GM18867 (cell line): ENCODE measurements around the gene MEGF9.

Experiments
- ATAC-seq: cut with Tn5 transposase; IDR thresholded peaks from one replicate; pipeline ENCODE4 v1.9.1; 2021; ENCODE audit warnings: mild to moderate bottlenecking, moderate library complexity; ENCODE audit not compliant: unreplicated experiment

Gene MEGF9

DNA sequence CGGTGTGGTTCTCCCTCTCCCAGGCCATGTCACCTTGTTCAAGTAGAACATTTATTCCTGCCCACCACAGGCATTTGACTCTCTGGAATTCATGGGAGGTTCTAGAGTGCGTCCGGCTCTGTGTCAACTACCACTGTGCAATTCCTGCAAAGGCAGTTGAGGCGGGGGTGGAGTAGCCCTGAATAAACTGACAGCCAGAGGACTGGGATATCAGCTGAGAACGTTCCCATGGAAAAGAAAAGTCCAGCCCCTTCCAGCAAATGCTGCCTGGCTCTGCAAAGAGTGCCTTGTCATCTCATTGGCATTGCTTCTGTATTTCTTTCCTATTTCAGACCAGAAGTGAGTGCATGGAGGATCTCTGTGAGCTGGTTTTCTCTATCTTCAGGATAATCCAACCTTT, 18.9 kb upstream of the MEGF9 start:
- ATAC-seq: no peak

DNA sequence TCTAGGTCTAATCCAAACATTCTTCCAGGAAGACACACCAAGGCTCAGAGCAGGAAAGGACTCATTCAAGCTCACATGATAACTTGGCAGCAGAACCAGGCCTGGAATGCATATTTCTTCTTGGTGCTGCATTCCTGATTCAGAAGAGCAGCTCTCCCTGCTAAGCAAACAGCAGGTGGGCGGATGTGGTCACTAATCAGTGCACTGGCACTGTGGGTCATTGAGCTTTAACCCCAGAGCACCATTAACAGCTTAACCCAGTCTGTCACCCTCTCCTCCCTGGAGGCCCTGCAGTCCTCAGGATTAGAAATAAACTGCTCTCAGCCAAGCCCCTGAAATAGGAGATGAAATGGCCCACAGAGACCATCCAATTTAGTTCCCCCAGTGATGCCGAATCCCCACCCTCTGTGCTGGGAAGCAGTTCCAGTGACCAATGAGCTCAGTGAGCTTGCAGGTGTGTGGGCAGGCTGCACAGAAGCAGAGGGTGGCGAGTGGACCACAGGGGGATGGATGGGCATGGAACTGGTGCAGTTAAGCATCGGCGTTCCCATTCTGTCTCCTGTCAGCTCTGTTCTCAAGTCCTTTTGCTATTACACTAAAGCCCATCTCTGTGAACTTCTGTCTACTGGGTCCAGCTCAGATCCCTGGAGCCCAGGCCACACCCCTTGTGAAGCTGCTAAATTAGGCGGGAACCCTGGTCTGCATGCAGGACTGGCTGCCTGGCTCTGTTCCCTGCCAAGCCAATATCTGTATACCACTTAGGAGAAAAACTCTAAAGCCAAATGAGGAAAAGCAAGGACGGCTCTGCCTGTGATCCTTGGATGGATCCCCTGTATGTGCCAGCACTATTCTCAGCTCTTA, 16.6 kb upstream of the MEGF9 start:
- ATAC-seq: no peak

DNA sequence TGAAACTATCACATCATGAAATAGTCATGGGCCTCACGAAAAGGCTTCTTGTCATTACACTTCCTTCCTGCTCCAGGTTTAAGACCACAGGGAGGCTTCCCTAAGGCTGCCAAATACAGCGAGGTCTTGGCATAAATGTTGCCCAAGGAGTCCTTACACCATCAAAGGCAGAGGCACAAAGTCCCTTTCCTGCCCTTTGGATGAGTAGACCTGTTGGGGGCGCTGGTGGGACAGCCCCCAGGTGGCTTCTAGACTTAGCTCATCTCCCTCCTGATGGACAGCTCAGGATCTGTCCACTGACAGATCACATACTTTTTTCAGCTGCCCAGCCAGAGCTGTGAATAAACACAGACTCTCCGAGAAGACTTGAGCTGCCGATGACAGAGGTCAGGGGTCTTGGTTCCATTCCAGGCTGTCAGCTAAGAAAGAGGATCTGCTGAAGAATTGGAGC, 15.5 kb upstream of the MEGF9 start:
- ATAC-seq: no peak

DNA sequence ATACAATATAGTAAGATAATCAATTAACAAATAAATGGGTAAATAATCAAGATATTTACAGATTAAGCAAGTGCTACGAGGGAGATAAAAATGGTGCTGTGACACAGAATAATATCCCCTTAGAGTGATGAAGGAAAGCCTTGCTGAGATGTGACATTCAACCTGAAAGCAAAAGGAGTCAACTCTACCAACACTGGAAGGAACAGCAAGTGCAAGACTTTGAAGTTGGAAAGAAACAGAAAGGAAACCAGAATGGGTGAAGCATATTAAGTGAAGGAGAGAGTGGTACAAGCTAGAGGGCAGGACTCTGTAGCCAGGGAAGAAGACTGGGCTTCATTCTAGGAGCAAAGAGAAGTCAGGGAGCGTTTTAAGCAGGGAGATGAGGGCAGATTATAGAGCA, 12.2 kb upstream of the MEGF9 start:
- peak; percentile 50 for ATAC-seq

DNA sequence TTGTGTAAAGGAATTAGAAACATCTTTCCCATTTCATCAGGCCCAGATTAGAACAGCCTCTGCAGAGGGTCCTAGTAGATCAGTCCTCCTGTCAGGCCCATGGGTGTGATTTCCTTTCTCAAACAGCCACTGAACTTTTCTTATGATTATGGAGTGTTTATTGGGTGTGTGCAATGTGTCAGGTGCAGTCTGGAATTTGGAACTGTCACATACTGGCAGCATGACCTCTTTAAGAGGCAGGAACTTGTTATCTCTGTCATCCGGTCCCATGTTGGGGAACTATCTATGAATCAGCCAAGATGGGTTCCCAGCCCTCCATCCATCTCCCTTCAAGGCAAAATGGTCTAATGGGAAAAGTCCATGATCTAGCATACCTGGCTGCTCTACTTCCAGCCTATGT, 11.6 kb upstream of the MEGF9 start:
- no peak for ATAC-seq

DNA sequence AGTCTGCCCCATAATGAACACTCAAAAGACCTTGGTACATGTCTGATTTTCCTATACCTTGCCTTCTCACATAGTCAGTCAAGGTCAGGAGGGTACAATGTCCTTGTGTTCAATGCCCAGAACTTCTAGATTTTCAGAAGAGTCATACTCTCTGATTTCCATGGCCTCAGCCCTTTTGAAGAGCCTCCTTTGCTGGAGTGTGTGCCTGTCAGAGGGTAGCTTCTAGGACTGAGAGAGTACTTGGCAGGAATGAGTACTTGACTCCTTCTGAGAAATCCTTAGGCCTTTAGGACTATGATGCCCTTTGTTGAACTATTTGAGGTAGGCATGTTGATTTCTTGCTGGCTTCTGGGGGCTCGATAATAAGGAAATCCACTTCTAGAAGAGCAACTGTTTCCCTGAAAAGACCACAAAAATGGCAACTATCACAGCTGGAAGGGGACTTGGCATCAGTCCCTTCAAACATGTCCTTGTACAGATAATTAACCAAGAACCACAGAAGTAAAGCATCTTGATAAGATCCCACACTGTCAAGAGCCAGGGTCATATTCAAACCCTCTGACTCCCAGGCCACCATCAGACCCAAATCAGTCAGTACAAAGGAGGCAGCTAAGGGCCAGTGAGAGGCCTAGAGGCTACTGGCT, 10.6 kb upstream of the MEGF9 start:
- no peak for ATAC-seq

DNA sequence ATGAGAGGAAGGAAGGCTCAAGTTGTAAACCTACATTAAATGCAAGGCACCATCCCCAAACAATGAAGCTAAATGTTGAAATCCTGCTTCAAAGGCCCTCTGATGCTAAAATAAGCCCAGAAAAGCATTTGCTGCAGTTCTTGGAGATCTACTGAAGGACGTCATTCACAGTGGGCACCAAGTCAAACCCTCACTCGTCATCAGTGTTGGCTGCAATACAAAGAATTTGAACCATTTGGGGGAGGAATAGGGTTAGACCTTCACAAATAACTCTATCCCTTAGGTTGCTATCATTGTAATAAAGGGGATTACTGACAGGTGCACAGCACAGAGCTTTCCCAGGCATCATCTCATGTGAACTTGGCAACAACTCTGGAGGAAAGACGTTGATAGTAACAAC, 9.3 kb upstream of the MEGF9 start:
- ATAC-seq: no peak

DNA sequence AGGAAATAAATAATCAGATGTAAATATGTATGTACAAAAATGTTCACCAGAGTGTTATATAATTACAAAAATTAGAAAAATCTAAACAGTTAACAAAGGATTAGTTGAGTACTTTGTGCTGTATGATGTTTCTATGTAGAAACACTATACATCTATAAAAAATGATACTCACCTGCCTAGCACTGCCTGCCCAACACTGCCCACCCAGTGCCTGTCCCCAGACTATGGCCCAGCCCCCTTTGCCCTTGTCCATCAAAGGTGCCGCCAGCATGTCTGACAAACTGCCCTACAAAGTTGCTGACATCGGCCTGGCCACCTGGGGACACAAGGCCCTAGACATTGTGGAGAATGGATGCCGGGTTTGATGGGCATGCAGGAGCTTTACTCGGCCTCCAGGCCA, 6.1 kb upstream of the MEGF9 start:
- no peak for ATAC-seq

DNA sequence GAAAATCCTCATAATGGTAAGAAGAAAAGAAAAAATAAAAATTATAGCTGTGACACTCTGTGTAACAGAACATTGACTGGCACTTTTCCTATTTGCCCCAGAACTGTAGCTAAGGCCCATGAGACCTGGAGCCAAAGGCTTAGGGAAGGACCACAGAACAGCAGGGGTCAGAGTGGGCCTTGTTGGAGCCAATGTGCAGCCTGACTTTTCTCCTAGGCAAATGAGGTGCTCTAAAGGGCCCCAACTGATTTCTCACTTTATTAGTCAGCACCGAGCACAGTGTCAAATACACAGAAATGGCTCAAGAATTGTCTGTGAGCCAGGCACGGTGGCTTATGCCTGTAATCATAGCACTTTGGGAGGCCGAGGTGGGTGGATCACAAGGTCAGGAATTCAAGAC, 4.0 kb upstream of the MEGF9 start:
- no peak for ATAC-seq

DNA sequence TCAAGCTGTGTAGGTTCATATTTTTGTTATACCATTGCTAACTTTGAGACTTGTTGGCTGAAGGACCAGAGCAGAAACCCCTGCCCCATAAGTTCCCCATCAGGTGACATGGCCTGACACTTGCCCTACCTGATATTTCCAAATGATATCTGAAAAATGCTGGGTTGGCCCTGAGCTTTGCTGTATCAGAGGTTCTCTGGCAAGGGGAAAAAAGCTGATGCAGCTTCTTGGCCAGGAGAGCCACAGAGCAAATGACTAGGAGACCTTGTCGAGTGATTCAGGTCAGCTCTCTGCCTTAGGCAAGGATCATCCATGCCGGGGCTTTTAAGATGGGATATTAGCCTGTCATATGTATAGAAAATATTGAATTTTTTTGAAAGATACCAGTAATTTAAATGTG, 2.9 kb upstream of the MEGF9 start:
- no peak for ATAC-seq

DNA sequence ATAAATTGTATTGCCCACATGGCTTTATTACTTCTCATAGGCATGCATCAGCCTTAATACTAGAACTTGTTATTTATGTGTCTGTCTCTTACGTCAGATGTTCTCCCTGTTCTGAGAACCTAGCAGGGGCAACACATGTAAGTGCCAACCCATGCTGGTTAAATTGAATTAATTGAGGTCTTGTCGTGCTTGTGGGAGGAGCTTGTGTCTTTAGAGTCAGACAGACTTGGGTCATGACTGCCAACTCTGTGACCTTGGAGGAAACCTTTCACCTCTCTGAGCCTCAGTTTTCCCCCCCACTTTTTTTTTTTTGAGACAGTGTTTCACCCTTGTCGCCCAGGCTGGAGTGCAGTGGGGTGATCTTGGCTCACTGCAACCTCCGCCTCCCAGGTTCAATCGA, 2.2 kb upstream of the MEGF9 start:
- no peak for ATAC-seq

DNA sequence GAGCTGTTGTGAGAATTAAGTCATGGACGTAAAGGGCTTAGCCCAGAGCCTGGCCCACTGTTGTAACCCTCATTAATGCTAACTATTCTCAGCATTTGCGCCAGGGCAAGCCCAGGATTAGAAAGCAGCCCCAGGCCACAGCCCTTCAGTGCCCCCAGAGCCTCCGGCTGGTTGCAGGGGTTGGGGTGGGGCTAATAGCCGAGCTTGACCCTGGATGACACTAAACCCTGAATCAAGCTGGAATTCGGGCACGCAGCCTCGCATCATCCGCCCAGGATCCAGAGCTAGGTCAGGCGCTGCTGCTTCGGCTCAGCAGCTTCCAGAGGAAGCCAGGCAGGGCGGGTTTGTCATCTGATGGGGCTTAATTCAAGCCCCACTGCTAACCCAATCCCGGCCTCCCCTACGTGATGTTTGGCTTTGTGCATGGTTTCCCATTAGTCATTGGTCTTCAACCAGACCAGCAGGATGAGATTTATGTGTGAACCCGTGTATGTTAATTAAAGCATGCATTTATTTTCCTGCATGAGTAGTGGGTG, 1.2 kb upstream of the MEGF9 start:
- no peak for ATAC-seq

DNA sequence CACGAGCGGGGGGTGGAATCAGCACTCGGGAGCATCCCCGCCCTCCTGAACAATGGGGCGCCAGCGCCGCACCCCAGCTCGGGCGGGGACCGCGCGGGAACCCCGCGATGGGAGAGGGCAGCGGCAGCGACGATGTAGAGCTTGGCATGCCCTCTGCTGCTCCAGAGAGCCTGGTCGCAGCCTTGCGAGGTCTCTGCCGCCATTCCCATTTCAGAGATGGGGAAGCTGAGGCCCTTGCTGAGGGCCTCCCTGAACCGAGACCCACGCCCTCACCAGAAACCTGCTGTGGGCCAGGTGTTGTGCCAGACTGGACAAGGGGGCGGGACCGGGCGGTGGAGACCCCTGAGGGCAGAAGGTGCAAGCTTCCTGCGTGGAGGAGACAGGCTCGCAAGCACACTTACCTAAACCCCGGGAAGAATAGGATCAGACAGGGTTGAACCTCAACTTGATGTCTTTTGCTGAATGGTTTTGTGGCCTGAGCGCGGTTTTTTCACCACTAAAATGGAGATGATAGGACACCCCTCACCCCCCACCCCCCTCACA, 647 bp upstream of the MEGF9 start:
- ATAC-seq: no peak

DNA sequence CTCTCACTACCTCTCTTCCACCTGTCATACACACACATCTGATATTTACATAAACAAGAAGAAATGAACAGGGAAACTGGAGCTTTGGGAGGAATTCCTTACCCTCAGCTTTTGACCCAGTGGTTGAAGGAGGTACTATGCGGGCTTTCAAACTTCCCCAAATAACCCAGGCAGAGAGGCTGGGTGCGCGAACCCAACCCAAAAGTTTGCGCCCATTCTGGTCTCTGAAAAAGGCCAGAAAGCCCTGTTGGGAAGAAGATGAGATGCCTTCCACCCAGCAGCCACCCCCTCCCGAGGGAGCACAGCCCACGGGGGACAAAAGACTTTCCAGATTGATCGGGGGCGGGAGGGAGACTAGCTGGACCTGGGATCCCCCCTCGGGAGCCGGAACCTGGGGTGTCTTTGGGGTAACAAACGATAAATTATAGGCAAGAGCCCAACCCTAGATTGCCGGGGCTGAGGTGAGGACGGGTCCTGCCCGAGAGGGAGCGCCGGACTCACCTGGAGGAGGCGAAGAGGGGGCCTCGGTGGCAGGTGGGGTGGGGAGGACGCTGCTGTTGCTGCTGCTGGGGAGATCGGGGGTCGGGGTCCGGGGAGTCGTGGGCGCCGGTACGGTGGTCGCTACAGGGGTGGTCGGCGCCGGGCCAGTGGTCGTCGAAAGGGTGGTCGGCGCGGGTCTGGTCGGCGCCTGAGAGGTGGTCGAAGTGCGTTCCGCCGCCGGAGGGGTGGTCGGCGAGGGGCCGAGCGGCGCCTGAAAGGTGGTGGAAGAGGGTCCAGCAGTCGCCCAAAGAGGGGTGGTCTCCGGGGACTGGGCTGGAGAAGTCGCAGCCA, 798 bp downstream of the MEGF9 start:
- no peak for ATAC-seq

DNA sequence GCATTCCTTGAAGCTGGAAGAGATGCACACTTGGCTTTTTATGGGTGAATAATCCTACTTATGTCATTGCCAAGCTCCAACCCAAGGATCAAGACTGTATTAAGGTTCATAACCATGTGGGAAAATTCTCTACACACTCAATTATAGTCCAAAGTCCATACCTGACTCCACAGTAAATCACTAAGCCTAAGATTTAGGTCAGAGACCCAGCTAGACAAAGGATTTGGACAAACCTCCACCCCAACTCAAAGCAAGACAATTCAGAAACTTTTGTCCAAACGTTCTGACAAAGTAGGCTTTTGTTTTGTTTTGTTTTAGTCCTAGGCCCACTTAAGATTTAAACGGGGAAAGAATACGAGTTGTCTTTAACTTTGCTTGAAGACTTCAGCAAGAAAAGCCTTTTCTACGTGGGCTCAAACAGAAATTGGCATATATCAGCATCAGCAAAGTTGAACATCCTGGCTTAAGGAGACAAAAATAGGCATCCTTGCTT, 1.7 kb downstream of the MEGF9 start:
- ATAC-seq: no peak

DNA sequence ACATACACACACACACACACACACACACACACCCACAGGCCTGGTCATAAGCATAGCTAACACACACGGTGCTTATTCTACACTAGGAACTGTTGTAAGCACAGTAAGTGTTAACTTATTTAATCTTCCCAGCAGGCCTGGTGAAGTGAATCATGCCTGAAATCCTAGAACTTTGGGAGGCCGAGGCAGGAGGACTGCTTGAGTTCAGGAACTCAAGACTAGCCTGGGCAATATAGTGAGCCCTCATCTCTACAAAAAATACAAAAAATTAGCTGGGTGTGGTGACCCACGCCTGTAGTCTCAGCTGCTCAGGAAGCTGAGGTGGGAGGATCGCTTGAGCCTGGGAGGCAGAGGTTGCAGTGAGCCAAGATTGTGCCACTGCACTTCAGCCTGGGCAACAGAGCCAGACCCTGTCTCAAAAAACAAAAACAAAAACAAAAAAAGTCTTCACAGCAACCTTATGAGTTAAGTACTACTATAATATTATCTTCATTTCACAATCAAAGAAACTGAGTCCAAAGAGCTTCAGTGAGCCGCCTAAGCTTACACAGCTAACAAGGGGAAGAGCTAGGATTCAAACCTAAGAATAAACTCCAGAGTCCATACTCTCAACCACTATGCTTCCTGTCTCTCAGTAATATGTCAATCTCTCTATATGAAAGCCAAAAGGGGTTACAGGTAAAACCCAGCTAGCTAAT, 2.3 kb downstream of the MEGF9 start:
- ATAC-seq: no peak

DNA sequence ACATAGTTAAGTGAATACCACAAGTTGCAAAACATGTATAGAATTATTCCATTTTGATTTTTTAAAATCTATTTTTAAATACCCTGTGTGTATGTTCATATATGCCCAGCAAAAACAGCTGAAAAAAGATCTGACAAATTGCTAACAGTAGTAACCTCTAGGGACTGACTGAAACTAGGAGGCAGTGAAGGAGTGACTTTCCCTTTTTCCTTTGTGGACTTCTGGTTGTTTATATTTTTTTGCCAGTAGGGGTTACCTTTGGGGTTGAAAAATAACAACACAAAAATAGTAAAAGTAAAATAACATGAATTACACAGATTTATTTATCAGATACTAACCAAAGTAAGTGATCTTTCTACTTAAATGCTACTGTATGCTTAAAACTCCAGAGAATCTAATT, 2.9 kb downstream of the MEGF9 start:
- ATAC-seq: no peak

DNA sequence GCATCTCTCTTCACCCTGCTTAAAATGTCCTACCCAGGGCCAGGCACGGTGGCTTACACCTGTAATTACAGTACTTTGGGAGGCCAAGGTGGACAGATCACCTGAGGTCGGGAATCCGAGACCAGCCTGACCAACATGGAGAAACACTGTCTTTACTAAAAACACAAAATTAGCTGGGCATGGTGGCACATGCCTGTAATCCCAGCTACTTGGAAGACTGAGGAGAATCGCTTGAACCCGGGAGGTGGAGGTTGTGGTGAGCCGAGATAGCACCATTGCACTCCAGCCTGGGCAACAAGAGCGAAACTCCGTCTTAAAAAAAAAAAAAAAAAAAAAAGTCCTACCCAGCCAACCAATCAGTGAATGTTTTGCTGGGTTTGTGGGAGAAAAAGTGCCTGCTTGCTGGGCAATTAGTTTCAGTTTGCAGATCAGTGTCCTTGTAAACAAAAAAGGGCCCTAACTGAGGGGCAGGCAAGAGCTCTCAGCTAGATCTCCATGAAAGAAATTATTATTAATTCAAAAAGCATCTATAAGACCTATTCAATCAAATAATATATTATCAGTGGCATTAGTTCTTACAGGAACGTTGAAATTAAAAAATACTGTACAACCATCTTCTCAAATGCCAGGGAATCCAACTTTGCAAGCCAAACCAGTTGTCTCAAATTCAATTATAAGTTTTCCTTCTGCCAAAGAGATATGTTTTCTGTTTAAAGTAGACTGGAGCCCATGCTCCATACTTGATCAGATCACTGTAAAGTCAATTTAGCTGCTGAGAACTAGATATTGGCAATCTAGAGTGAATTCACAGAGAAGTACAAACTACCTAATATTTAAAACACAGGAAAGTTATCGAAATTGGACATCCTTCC, 3.9 kb downstream of the MEGF9 start:
- ATAC-seq: no peak

DNA sequence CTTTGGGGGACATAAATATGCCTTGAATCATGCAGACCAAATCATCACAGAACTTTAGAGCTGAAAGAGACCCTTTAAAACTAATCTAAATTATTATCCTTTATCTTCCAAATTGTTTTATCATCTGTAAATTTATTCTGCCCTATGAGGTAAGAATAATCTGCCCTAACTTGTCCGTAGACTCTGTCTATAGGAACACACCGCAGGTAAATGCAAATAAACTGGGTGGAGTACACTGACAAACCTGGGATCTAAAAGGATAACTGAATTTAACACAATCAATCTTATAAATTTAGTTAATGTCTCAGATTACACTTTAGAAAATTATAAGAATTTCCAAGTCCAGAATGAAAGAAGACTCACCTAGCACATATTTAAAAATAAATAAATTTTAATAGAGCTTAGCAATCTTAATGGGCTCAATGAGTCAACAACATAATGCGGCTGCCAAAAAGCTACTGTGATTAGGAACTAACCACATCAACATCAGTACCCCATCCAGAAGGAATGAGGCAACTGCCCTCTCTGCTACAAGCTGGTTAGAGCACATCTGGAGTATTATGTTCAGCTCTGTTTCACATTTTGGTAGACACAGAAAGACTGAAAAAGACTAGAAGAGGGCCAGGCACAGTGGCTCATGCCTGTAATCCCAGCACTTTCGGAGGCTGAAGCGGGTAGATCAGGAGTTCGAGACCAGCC, 5.6 kb downstream of the MEGF9 start:
- no peak for ATAC-seq
